Stimulated activated CD8-positive, alpha-beta memory T cell treated with anti-CD3 and anti-CD28 coated beads, Interleukin-4, amount 100 ng/mL, for 4 hours (primary cell): ENCODE results near the gene SPATS2L.

Source experiments
- DNase-seq, 2 donors: peaks; one replicate each; pipeline ENCODE4 v3.0.0-alpha.2; 2020; ENCODE audit warnings: low read depth in 2 of 2, low spot score in 1 of 2

The SPATS2L gene

GRCh38 chr2:200348897-200349563, 42.5 kb downstream of the SPATS2L start:
- no peak for DNase-seq

GRCh38 chr2:200349868-200350267, 43.4 kb downstream of the SPATS2L start:
- DNase-seq: no peak

GRCh38 chr2:200350850-200351285, 44.4 kb downstream of the SPATS2L start:
- DNase-seq: no peak

GRCh38 chr2:200351815-200352214, 45.3 kb downstream of the SPATS2L start:
- DNase-seq: no peak

GRCh38 chr2:200352636-200353035, 46.1 kb downstream of the SPATS2L start:
- no peak for DNase-seq

- DNase-seq: no peak
Observed at GRCh38 chr2:200353120-200353519, 46.6 kb downstream of the SPATS2L start.

GRCh38 chr2:200353874-200354273, 47.4 kb downstream of the SPATS2L start:
- no peak for DNase-seq

- no peak for DNase-seq
Observed at GRCh38 chr2:200354833-200355751, 48.6 kb downstream of the SPATS2L start.

GRCh38 chr2:200356321-200356720, 49.8 kb downstream of the SPATS2L start:
- DNase-seq: no peak

- DNase-seq: no peak
Observed at GRCh38 chr2:200356857-200357384, 50.4 kb downstream of the SPATS2L start.

- DNase-seq: no peak
Observed at GRCh38 chr2:200357845-200358244, 51.4 kb downstream of the SPATS2L start.

GRCh38 chr2:200359552-200359951, 53.1 kb downstream of the SPATS2L start:
- DNase-seq: no peak

GRCh38 chr2:200360364-200360763, 53.9 kb downstream of the SPATS2L start:
- DNase-seq: no peak

- no peak for DNase-seq
Observed at GRCh38 chr2:200362202-200362917, 55.9 kb downstream of the SPATS2L start.

- no peak for DNase-seq
Observed at GRCh38 chr2:200363279-200363678, 56.8 kb downstream of the SPATS2L start.

GRCh38 chr2:200364142-200364541, 57.6 kb downstream of the SPATS2L start:
- no peak for DNase-seq

GRCh38 chr2:200364620-200365019, 58.1 kb downstream of the SPATS2L start:
- no peak for DNase-seq

- DNase-seq: no peak
Observed at GRCh38 chr2:200365209-200365608, 58.7 kb downstream of the SPATS2L start.

GRCh38 chr2:200367155-200367554, 60.7 kb downstream of the SPATS2L start:
- DNase-seq: no peak

GRCh38 chr2:200369886-200370285, 63.4 kb downstream of the SPATS2L start:
- no peak for DNase-seq

GRCh38 chr2:200373231-200373630, 66.7 kb downstream of the SPATS2L start:
- no peak for DNase-seq
